Measurements from ENCODE around the gene NOC3L.
A peak's percentile ranks its signal among the peaks of the same experiment; 100 is the strongest.
"Not testable (repeated sequence)": the region's sequence is repeated elsewhere in the genome, so short reads cannot be mapped to it uniquely, and the experiment has no call there.

Gene NOC3L

GRCh38 chr10:94383530-94383929, 20.8 kb upstream of the NOC3L start:
- Mint-ChIP-seq H3K27me3 (ENCODE audit: low read depth) (peaks cover 12% of the 10 kb centered on the region), H3K27ac (no peak overlapping the region), H3K9me3 (no peaks in the 10 kb centered on the region)

GRCh38 chr10:94376865-94377264, 14.1 kb upstream of the NOC3L start:
- Mint-ChIP-seq H3K36me3 (ENCODE audit: low read depth) (no peaks in the 10 kb centered on the region), H3K27ac (no peak overlapping the region), H3K4me3 (no peak overlapping the region), H3K9me3 (no peaks in the 10 kb centered on the region), H3K27me3 (ENCODE audit: low read depth) (peaks cover 21% of the 10 kb centered on the region), H3K4me1 (ENCODE audit: low read depth) (no peaks in the 10 kb centered on the region)

More at GRCh38 chr10:94383530-94383929, 20.8 kb upstream of the NOC3L start:
- H3K4me3 Mint-ChIP-seq = no peak overlapping the region
- no peaks in the 10 kb centered on the region for H3K4me1 Mint-ChIP-seq (ENCODE audit: low read depth)
- no peaks in the 10 kb centered on the region for H3K36me3 Mint-ChIP-seq (ENCODE audit: low read depth)

- H3K4me1 Mint-ChIP-seq (ENCODE audit: low read depth) = no peaks in the 10 kb centered on the region
- H3K4me3 Mint-ChIP-seq = no peak overlapping the region
- no peak overlapping the region for H3K27ac Mint-ChIP-seq
- no peaks in the 10 kb centered on the region for H3K9me3 Mint-ChIP-seq
- no peaks in the 10 kb centered on the region for H3K36me3 Mint-ChIP-seq (ENCODE audit: low read depth)
- H3K27me3 Mint-ChIP-seq (ENCODE audit: low read depth) = peaks cover 18% of the 10 kb centered on the region
Measured at GRCh38 chr10:94375374-94375773, 12.6 kb upstream of the NOC3L start.

- H3K36me3 Mint-ChIP-seq (ENCODE audit: low read depth) = no peaks in the 10 kb centered on the region
- H3K27me3 Mint-ChIP-seq (ENCODE audit: low read depth) = peaks cover 10% of the 10 kb centered on the region
- H3K9me3 Mint-ChIP-seq = no peaks in the 10 kb centered on the region
- H3K4me1 Mint-ChIP-seq (ENCODE audit: low read depth) = no peaks in the 10 kb centered on the region
- H3K27ac Mint-ChIP-seq = no peak overlapping the region
- H3K4me3 Mint-ChIP-seq = no peak overlapping the region
Measured at GRCh38 chr10:94370501-94370900, 7.8 kb upstream of the NOC3L start.

- no peaks in the 10 kb centered on the region for H3K9me3 Mint-ChIP-seq
- no peak overlapping the region for H3K4me3 Mint-ChIP-seq
- H3K4me1 Mint-ChIP-seq (ENCODE audit: low read depth) = peaks cover 4% of the 10 kb centered on the region
- H3K27me3 Mint-ChIP-seq (ENCODE audit: low read depth) = peaks cover 17% of the 10 kb centered on the region
- H3K27ac Mint-ChIP-seq = no peak overlapping the region
- no peaks in the 10 kb centered on the region for H3K36me3 Mint-ChIP-seq (ENCODE audit: low read depth)
Measured at GRCh38 chr10:94366382-94366781, 3.6 kb upstream of the NOC3L start.

GRCh38 chr10:94364482-94364881, 1.7 kb upstream of the NOC3L start:
- Mint-ChIP-seq H3K4me3 (peak overlapping the region; percentile 6), H3K27me3 (ENCODE audit: low read depth) (peaks cover 17% of the 10 kb centered on the region), H3K9me3 (no peaks in the 10 kb centered on the region), H3K4me1 (ENCODE audit: low read depth) (peaks cover 13% of the 10 kb centered on the region), H3K36me3 (ENCODE audit: low read depth) (peaks cover 6% of the 10 kb centered on the region), H3K27ac (peak overlapping the region; percentile 17)

- H3K9me3 Mint-ChIP-seq = no peaks in the 10 kb centered on the region
- peak overlapping the region; percentile 95 for H3K4me3 Mint-ChIP-seq
- peak overlapping the region; percentile 96 for H3K27ac Mint-ChIP-seq
- H3K27me3 Mint-ChIP-seq (ENCODE audit: low read depth) = peaks cover 17% of the 10 kb centered on the region
- H3K4me1 Mint-ChIP-seq (ENCODE audit: low read depth) = peaks cover 17% of the 10 kb centered on the region
- peaks cover 11% of the 10 kb centered on the region for H3K36me3 Mint-ChIP-seq (ENCODE audit: low read depth)
Measured at GRCh38 chr10:94363251-94363565, 469 bp upstream of the NOC3L start.

- Mint-ChIP-seq H3K27ac (peak overlapping the region; percentile 96), H3K4me3 (peak overlapping the region; percentile 95), H3K27me3 (ENCODE audit: low read depth) (peaks cover 17% of the 10 kb centered on the region), H3K36me3 (ENCODE audit: low read depth) (peaks cover 27% of the 10 kb centered on the region), H3K4me1 (ENCODE audit: low read depth) (peaks cover 22% of the 10 kb centered on the region), H3K9me3 (no peaks in the 10 kb centered on the region)
Measured at GRCh38 chr10:94361171-94361794, 1.5 kb downstream of the NOC3L start.

- Mint-ChIP-seq H3K4me1 (ENCODE audit: low read depth) (peaks cover 22% of the 10 kb centered on the region), H3K27me3 (ENCODE audit: low read depth) (no peaks in the 10 kb centered on the region), H3K4me3 (no peak overlapping the region), H3K36me3 (ENCODE audit: low read depth) (peaks cover 34% of the 10 kb centered on the region), H3K9me3 (no peaks in the 10 kb centered on the region), H3K27ac (peak overlapping the region; percentile 0)
Measured at GRCh38 chr10:94358480-94358879, 4.3 kb downstream of the NOC3L start.

- no peak overlapping the region for H3K4me3 Mint-ChIP-seq
- peaks cover 22% of the 10 kb centered on the region for H3K4me1 Mint-ChIP-seq (ENCODE audit: low read depth)
- no peak overlapping the region for H3K27ac Mint-ChIP-seq
- H3K27me3 Mint-ChIP-seq (ENCODE audit: low read depth) = no peaks in the 10 kb centered on the region
- no peaks in the 10 kb centered on the region for H3K9me3 Mint-ChIP-seq
- peaks cover 38% of the 10 kb centered on the region for H3K36me3 Mint-ChIP-seq (ENCODE audit: low read depth)
Measured at GRCh38 chr10:94357193-94357592, 5.5 kb downstream of the NOC3L start.

- Mint-ChIP-seq H3K9me3 (no peaks in the 10 kb centered on the region), H3K36me3 (ENCODE audit: low read depth) (peaks cover 41% of the 10 kb centered on the region), H3K4me3 (no peak overlapping the region), H3K4me1 (ENCODE audit: low read depth) (peaks cover 14% of the 10 kb centered on the region), H3K27ac (no peak overlapping the region), H3K27me3 (ENCODE audit: low read depth) (no peaks in the 10 kb centered on the region)
Measured at GRCh38 chr10:94355841-94356240, 6.9 kb downstream of the NOC3L start.

- Mint-ChIP-seq H3K4me1 (ENCODE audit: low read depth) (peaks cover 5% of the 10 kb centered on the region), H3K4me3 (no peak overlapping the region), H3K9me3 (no peaks in the 10 kb centered on the region), H3K27me3 (ENCODE audit: low read depth) (no peaks in the 10 kb centered on the region), H3K27ac (no peak overlapping the region), H3K36me3 (ENCODE audit: low read depth) (peaks cover 43% of the 10 kb centered on the region)
Measured at GRCh38 chr10:94353336-94353735, 9.4 kb downstream of the NOC3L start.

- Mint-ChIP-seq H3K9me3 (no peaks in the 10 kb centered on the region), H3K36me3 (ENCODE audit: low read depth) (peaks cover 35% of the 10 kb centered on the region), H3K4me3 (no peak overlapping the region), H3K27ac (no peak overlapping the region), H3K27me3 (ENCODE audit: low read depth) (no peaks in the 10 kb centered on the region), H3K4me1 (ENCODE audit: low read depth) (no peaks in the 10 kb centered on the region)
Measured at GRCh38 chr10:94351089-94351488, 11.7 kb downstream of the NOC3L start.

- H3K4me1 Mint-ChIP-seq (ENCODE audit: low read depth); H3K27me3 Mint-ChIP-seq (ENCODE audit: low read depth); H3K4me3 Mint-ChIP-seq; H3K27ac Mint-ChIP-seq; H3K9me3 Mint-ChIP-seq: not testable (repeated sequence)
- H3K36me3 Mint-ChIP-seq (ENCODE audit: low read depth) = peaks cover 37% of the 10 kb centered on the region
Measured at GRCh38 chr10:94350500-94350899, 12.2 kb downstream of the NOC3L start.

GRCh38 chr10:94349327-94349726, 13.4 kb downstream of the NOC3L start:
- Mint-ChIP-seq H3K4me3 (no peak overlapping the region), H3K27me3 (ENCODE audit: low read depth) (no peaks in the 10 kb centered on the region), H3K9me3 (no peaks in the 10 kb centered on the region), H3K4me1 (ENCODE audit: low read depth) (no peaks in the 10 kb centered on the region), H3K36me3 (ENCODE audit: low read depth) (peaks cover 35% of the 10 kb centered on the region), H3K27ac (no peak overlapping the region)
